Measurements from ENCODE around the gene ABCA4.
"Not testable (repeated sequence)": the region's sequence is repeated elsewhere in the genome, so short reads cannot be mapped to it uniquely, and the experiment has no call there.

The ABCA4 gene

DNA sequence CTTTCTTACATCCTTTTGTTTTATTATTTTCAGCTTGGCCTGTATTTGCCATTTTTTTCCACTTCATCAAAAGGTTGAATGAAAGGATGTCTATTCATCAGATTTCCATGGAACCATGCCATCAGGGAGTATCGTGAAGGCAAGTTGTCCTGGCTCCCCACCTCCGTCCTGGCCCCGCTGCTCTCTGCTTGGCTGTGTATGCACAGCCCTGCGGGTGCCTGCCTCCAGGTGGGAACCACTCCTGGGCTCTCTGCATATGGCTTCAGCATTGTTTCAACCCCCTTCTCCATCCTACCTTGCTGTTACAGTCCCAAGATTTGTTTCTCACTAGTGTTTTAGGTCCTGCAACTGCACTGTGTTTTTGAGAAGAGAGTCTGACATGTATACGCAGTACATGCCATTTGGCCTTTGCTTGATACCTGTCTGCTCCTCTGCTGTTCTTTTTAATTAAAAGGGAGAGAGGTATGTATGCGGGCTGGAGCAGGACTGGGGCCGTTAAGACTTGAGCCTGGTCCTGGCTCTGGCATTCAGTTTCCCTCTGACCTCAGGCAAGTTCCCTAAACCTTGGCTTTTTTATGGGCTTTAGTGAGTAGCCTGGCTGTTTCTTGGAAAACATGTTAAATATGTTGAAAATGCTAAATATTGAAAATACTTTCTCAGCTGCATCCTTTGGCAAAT is 141.8 kb downstream of the ABCA4 start:
- DNase-seq (ENCODE audit: low spot score), result no peak

DNA sequence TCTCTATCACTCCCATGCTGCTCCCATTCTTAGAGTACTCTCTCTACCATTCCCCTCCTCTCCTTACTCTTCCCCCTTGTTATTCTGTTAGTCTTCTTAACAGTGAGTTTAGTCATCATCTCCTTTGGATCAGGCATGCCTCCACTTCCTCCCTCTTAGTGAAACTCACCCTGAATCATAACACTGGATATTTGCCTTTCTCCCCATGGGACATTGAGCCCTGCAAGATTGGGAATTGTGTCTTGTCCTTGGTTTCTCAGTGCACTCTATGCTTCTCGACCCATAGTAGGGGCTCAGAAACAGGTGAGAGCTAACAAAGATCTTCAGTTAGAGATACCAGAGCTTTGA is 143.4 kb downstream of the ABCA4 start:
- DNase-seq (ENCODE audit: low spot score), result no peak

DNA sequence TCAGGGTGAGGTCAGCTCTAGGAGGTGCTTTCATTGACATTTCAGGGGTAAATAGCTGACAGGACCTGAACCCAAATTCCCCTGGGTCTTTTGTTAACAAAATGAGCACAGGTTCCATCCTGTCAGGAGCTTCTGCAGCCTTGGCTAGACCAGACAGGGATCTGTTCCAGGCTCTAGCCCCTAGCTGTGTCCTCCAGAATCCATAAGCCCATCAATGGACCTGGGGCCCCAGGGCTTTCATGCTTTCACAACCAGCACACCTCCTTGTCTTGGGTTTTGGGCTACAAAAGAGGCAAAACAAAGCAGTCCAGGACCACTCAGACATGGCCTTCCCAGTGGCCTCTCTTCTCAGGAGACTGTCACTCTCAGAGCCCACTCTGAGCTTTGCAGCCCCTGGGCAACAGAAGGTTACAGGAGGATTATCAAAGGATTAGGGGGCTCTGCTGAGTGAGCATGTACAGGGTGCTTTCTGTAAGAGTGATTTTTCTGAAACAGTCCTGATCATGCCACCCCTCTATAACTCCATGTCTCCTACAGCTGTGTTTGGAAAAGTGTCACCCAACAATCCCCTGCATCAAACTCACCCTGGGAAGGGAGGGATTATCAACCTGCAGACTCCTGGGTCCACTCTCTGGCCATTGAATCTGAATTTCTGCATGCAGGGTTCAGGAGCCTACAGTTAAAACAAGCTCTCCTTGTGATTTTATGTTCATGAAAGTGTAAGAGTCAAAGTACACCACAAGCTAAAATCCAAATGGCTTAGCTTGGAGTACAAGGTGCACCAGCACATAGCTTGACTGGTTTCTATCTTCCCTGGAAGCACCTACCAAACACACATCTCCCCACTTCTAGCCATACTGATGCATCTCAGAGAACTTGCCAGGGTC is 144.0 kb downstream of the ABCA4 start:
- DNase-seq (ENCODE audit: low spot score), result no peak

DNA sequence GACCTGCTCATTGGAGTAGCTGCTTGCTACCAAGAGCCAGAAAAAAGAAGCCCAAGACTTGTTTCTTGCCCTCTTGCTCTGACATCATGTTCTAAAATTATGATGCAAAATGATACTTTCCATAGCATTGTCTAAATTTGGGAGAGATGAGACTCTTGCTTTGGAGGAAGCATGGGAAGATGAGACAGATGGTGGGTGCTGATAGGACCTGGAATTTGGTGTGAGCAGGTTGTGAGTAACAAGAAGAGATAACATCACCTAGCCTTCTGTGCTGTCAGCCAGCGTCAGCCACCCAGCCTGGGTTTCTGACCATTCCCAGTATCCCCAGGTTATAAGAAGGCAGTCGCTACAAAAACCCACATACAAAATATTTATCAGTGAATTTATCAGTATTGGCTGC is 144.7 kb downstream of the ABCA4 start:
- DNase-seq (ENCODE audit: low spot score), result no peak

DNA sequence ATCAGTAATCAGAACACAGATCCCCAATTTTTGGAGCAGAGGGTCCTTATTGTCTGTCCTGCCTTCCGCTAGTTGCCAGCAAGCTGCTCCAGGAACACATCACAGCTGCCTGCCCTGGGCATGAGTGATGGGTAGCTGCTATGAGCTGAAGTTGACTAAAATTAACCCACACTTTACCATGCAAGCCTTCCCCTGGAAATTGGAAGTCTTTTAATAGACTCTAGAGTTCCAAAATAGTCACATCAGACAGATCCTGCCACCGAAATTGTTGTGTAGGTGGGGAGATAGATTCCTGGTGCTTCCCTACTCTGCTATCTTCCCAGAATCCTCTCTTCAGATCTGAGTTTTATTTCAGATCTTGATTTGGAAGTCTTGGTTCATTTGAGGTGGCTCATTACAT is 148.6 kb downstream of the ABCA4 start:
- DNase-seq (ENCODE audit: low spot score), result no peak

DNA sequence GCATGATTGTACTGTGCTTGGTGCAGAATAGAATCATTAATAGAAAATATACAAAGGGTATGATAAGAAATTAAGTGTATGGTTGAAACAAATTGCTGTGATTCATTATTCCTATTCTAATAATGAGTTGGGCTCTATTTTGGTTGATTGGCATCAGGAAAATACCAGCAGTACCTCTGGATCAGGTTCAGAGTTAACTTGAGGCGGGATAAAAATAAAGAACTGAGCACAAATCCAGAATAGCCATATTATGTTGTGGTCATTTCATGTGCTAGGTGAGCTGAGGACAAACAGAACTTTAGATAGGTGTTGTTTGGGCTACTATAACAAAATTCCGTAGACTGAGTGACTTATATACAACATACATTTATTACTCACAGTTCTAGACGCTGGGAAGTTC is 151.1 kb downstream of the ABCA4 start:
- DNase-seq (ENCODE audit: low spot score), result no peak

DNA sequence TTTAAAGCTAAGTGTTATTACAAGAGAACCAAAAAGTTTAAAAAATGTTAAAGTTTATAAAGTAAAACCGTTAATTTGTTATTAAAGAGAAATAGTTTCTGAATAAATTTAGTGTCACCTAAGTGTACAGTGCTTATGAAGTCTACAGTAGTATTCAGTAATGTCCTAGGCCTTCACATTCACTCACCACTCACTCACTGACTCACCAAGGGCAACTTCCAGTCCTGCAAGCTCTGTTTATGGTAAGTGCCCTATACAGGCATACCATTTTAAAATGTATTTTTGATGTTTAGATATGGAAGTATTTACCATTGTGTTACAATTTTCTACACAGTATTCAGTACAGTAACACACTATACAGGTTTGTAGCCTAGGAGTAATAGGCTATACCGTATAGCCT is 151.6 kb downstream of the ABCA4 start:
- DNase-seq (ENCODE audit: low spot score), result no peak

DNA sequence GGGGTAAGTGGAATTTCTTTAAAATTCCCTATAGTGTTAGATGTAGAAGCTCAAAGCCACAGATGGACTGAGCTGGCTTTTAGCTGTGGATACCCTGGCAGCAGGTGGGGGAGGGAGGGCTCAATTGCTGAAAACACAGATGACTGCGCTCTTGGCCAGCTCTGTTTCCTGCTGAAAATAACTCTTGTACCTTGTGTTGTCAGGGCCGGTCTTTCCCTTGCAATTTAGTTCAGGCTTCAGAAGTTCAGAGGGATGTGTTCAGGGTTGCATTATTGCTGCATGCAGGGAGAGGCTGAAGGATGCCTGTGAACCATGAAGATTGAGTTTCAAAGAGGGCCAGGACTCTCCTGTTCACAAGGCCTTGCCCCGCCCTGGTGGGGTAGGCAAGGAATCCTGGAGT is 153.6 kb downstream of the ABCA4 start:
- DNase-seq (ENCODE audit: low spot score), result no peak

DNA sequence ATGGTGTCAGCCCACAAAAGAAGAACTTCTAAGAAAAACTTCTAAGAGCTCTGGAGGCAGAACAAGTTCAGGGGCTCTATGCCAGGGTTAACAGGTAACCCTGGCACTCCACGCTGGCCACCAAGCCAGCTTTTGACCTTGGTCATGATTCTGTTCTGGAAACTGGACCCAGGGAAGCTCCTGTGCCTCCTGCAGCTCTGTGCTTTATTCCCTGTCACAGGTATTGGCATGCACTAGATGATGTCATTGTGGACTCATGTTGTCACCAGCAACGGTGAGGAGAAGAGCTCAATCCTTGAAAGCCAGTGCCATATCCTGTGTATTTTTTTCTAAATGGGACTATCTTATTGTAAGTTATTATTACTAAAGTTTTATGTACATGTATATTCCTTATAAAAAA is 155.1 kb downstream of the ABCA4 start:
- DNase-seq (ENCODE audit: low spot score), result no peak

DNA sequence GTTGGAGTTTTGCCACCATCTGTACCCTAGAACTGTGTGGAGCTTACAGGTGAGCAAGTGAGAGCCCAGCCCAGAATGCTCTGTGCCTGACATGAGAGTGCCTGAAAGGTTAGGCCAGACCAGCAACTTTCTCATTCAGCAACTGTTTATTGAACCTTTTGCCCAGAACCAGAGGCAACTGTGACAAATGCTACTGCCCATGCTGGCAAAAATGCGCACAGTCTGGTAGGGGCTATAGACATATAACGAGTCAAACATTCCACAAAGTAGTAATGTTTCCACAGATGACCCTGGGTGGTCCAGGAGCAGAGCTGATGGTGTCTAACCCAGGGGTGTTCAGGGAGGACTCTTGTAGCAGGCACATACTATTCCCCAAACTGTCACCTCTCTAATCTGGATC is 155.7 kb downstream of the ABCA4 start:
- DNase-seq (ENCODE audit: low spot score), result no peak

DNA sequence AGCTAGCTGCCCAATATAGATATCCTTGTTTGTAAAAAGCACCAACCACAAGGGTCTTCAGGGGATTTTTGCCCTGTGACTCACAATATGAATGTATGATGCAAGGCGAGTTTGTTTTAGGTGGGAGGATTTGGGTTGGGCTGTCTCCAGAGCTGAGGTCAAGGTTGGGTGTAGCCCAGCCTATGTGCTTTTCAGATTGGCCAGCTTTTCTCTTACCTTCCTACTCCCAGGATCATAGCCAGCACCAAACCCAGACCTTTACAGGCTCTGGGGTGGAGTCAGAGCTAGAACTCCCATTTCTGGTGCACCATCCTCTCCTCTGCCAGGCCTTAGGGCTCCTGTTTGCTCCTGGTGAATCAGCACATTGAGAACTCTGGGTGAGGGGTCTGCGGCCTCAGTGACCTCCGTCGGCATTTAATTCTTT is 156.2 kb downstream of the ABCA4 start:
- DNase-seq (ENCODE audit: low spot score), result no peak

DNA sequence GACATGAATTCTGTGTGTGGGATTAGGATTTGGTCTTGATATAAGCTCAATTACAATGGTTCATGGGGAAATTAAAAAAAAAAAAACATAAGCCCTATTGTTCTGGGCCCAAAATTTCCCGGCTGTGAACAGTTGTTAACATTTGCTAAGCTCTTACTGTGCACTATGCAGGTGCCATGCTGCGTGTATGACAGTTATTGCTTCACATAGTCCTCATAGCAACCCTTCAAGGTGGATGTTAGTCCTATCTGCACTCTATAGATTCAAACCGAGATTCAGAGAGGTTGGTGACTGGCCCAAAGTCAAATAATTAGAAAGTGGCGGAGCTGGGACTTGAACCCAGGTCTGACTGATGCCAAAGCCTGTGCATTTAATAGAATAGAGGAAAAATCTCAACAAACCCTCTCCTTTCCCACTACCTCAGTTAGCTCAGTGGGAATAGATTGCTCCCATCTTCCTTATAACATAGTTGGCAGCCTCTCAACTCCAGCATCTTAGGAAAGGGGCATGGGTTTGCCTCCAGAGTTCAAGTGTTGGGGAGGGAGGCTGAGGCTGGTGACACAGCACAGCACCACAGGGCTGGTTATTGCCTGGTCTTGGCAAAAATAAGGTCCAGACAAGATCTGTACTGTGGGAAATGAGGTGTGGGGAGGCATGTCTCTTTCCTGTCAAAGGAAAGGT is 156.7 kb downstream of the ABCA4 start:
- DNase-seq (ENCODE audit: low spot score), result no peak

DNA sequence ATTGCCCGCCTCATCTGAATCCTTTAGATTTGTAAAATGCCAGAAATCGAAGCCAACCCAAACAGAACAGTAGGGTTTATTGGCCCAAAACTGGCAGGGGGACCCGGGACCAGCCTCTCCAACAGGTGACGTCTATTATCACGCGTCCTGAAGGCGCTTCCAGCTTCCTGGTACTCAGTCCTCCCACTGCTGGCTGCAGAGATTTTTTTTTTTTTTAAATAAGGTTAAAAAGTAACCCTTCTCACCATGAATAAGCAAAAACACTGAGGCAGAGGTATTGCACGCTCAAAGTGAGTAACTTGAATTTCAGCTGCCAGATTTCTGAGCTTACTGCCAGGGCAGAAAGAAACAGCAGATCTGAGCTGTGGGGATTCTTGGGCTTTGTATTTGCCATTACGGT is 157.4 kb downstream of the ABCA4 start:
- no peak for DNase-seq (ENCODE audit: low spot score)

DNA sequence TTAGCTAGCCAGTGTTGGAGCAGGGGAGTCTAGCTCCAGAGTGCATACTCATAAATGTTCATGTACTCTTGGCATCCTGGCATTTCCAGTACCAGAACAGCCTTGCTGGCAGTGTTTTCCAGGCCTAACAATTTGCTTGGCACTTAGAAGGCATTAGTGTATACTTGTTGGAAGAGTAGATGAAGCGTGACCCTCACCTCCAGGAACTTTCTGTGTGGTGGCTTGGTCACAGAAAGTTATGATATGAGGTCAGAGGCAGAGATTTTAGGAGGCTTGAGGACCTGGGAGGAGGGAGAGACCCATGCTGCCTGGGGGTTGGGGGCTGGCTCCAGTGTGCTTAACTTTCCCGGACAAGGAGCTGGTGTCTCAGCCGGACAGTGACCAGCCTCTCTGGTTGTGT is 159.0 kb downstream of the ABCA4 start:
- no peak for DNase-seq (ENCODE audit: low spot score)

DNA sequence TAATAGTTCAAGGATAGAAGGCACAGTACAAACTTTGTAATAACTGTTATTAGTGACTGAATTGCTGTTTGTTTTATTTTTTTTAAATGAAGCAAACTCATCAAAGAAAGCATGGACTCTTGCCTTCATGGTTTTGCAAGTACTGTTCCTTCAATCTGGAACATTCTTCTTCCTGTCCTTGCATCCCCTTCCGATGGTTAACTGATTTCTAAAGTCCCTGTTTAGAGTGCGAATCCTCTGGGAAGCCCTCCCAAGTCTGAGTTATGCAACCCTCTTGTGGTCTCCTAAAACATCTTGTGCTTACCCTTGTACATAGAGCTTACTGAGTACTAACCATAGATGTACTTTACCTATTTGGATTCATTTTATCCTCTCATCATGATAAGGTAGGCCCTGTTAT is 159.5 kb downstream of the ABCA4 start:
- no peak for DNase-seq (ENCODE audit: low spot score)

DNA sequence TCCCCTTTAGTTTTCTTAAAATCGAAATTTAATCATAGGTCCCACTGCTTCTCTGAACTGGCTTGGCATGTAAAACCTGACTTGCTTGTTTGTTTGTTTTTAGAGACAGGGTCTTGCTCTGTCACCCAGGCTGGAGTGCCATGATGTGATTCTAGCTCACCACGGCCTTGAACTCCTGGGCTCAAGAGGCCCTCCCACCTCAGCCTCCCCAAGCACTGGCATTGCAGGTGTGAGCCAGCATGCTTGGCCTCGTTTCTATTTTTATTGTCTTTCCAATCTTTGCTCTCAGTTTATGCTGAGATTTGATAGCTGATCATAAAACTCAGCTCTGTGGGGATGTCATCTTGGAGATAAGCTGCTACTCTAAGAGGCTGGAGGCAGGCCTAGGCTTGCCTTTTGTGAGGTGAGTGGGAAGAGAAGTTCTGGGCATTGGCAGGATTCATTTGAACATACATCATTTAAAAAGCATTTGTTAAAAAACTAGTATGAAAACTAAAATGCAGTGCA is 160.3 kb downstream of the ABCA4 start:
- DNase-seq (ENCODE audit: low spot score), result no peak

DNA sequence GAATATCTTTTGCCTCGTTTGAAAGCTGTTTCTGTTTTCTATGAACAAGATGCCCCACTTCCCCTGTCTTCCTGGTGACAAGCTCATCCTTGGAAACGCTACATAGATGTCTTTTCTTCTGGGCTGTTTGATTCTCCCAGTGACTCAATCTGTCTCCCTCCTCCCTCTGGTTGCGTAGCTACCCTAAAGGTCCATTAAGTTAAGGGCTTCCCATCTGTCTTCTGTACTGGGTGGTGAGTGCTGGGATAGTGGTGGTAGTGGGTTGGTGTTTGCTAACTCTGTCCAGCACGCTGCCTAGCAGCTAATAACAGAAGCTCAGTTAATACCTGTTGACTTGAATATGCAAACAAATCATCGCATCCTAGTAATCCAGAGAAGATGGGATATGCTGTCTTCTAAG is 161.5 kb downstream of the ABCA4 start:
- no peak for DNase-seq (ENCODE audit: low spot score)

DNA sequence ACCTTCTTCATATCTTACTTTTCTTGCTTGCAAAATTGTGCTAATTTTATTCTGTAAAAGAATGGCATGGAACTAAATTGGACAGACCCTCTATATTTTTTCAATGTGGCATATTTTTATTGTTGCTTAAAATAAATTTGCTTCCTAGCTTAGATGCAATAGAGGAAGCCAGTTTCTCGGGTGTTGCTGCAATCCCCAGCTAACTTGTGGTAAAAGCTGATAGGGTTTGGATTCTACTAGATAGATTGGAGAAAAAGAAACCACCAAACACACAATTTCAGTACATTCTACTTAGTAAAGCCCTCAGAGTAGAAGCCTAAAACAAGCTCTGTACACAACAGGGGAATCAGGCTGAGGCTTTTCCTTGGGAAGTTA is 162.2 kb downstream of the ABCA4 start:
- DNase-seq (ENCODE audit: low spot score), result no peak

DNA sequence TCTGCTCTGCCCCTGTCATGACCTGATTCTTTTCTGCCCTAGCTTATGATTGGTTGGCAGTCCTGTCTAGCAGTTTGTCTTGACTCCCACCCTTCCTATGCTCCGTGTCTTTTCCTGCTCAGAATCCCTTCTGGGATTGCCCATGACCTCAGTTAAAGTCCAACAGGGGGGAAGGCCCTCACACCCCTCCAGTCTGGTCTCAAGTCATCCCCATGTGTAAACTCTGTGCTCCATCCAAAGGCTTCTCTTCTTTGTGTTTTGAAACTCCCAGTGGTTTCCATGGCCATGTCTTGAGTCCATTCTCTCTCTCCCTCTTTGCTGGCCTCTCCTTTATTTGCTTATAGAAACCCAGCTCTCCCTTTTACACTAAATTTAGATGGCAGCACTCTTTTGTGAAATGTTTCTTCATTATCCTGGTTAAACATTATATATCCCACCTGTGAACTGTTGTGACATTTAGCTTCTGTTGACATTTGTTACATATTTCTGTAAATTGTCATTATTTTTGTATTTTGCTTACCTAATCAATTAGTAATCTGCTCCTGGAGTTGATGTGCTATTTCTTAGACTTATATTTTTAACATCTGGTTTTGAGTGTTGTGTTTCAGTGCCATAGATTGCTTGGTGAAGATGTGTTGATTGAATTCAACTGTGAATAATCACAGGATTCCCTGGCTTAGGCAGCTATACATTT is 162.8 kb downstream of the ABCA4 start:
- no peak for DNase-seq (ENCODE audit: low spot score)

DNA sequence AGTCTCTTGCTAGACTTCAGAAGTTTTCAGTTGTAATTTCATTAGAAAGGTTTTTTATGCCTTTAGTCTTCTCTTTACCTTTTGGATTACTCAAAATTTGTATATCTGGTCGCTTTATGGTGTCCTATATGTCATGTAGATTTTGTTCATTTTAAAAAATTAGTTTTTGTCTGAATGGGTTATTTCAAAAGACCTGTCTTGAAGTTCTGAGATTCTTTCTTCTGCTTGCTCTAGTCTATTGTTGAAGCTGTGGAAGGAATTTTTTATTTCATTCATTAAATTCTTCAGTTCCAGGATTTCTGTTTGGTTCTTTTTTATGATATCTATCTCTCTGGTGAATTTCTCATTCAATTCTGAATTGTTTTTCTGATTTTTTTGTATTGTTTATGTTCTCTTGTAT is 165.2 kb downstream of the ABCA4 start:
- no peak for DNase-seq (ENCODE audit: low spot score)

DNA sequence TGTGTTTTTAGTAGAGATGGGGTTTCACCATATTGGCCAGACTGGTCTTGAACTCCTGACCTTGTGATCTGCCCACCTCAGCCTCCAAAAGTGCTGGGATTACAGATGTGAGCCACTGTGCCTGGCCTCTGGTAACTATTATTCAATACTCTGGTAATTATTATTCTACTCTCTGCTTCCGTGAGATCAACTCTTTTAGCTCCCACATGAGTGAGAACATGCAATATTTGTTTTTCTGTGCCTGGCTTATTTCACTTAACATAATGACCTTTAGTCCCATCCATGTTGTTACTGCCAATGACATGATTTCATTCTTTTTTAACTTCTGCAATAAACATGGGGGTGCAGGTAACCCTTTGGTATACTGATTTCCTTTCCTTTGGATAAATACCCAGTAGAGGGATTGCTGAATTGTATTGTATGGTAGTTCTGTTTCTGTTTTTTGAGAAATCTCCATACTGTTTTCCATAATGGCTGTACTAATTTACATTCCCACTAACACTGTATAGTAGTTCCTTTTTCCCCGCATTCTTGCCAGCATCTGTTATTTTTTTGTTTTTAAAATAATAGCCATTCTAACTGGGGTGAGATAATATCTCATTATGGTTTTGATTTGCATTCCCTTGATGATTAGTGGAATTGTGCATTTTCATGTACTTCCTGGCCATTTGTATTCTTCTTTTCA is 173.8 kb downstream of the ABCA4 start:
- not testable (repeated sequence) for DNase-seq (ENCODE audit: low spot score)

Measured in hematopoietic multipotent progenitor cell treated with erythropoietin and hydrocortisone succinate and interleukin-3 and kit ligand, for 17 days (in vitro differentiated cells).